ENCODE results near the gene EXOSC2. TPM values are rescaled to one million over a fixed set of nuclear protein-coding genes. Genes with fewer than 3 reads are reported as not detected.

Gene EXOSC2
- total RNA-seq: 18.9 and 30.5 TPM in 2 replicates

GRCh38 chr9:130693426-130694191 is at the start of gene EXOSC2:
Gene EXOSC2, plus strand, starts transcription at chr9:130693780. Its CDS starts 12 bp downstream, at chr9:130693792.

DNA sequence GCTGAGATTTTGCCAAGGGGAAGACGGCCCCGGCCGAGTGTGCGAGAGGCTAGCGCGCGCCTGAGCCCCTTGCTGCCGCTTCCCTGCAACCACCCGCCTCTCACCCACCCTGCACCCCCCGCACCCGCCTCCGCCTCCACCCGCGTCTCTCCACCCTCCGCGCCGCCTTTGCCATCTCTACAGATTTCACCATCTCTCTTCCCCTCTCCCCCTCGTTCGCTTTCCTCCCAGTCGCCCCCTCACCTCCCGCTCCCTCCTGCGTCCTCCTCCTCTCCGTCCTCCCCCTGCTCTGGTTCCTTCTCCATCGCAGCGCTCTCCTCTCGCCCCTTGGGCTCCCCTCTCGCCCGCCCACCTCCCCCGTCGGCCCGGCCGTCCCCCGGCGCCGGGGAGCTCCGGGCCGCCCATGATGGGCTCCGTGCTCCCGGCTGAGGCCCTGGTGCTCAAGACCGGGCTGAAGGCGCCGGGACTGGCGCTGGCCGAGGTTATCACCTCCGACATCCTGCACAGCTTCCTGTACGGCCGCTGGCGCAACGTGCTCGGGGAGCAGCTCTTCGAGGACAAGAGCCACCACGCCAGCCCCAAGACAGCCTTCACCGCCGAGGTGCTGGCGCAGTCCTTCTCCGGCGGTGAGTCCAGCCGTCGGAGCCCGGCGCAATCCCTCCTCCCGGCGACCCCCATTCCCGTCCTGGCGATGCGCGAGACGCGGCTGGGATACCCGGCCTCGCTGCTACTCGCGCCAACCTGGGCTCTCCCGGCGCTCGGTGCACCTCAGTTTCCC is 29.1 kb upstream of the EXOSC2 start, which contains the start of gene PRDM12:
PRDM12 (plus strand) TSS at position 344 of the 778 bp plus-strand sequence; CDS start at position 404, 60 bp downstream.

Other genes starting within 250 kb of the EXOSC2 start
- gene ASS1, start 248.8 kb upstream of the EXOSC2 start, total RNA-seq: 329 and 331 TPM in 2 replicates
- 38.1 and 45.9 TPM in 2 replicates for gene FUBP3, start 114.2 kb upstream of the EXOSC2 start, total RNA-seq
- gene PRDM12, start 29.2 kb upstream of the EXOSC2 start, total RNA-seq: not detected in 2 replicates
- gene ABL1, start 141.5 kb downstream of the EXOSC2 start, total RNA-seq: 62.0 and 68.1 TPM in 2 replicates
- gene QRFP, start 203.0 kb downstream of the EXOSC2 start, total RNA-seq: not detected in 2 replicates
- 0.28 and 1.5 TPM in 2 replicates for gene FIBCD1, start 245.5 kb downstream of the EXOSC2 start, total RNA-seq